GM12892 (cell line): ENCODE data around the gene FBXO15.

Source experiments
- POLR2A ChIP-seq: IDR thresholded peaks from 2 replicates; pipeline ENCODE4 v1.6.1; 2011; ENCODE audit warnings: low read depth, low read length, control low read depth
- POLR2AphosphoS5 ChIP-seq: IDR thresholded peaks from 2 replicates; pipeline ENCODE4 v1.6.1; 2011; ENCODE audit warnings: low read depth, low read length, control low read depth

DNA sequence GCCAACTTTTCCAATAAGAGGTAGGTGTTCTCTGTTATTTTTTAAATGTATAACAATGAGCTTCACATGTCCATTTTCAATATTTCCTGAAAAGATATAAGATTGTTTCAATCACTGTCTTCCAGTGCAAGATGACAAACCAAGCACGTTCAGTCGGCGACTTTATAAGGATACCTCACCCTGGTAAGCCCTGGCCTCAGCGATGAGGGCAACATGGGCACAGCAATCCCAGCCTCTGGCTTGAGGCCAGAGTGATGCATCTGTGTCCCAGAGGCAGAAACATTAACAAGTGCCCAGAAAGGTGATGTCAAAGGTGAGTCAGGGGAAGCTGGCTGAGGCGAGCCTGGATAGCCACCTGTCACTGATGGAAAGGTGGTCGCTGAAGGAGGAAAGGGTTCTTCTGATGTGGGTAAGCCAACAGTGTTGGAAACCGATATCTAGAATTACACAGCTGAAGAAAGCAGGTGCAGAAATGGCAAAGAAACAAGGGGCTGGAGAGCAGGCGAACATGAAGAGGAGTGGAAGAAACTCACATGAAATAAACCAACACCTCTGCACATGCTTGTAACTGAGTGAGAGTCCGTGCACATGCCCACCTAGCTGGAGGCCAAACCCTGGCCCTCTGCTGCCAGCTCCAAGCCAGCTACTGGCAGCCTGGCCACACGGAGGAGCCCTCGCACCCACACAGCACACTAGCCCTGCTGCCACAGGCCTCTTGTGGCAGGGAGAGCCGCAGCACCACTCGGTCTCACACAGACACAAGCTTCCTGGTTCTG, 65.5 kb downstream of the FBXO15 start:
- TF ChIP-seq POLR2A (no peak), POLR2AphosphoS5 (no peak)
